IPS DF 4.7 (cell line): Measurements from ENCODE around the gene GCH1.
"Not testable (repeated sequence)": the region's sequence is repeated elsewhere in the genome, so short reads cannot be mapped to it uniquely, and the experiment has no call there.

Experiments used
- DNase-seq: peaks from one replicate; pipeline ENCODE4 v3.0.0-alpha.2; 2013; ENCODE audit warnings: low spot score; ENCODE audit errors: extremely low read depth

Gene GCH1

DNA sequence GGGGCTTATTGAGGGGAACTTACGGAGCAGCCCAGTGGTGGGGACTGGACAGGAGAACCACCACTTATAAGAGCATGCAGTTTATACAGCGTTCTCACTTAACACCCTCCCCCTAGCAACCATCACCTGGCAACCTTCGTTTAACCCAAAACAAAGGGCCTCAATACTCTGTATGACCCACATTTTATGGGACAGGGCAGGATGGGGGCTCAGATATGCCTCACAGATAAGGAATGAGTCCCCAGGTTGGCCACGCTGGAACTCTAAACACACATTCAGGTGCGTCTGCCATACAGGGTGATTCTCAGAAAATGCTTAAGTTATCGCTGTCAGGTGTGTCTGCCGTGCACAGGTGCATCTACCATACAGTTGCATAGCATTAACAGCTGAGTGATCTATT, 99.2 kb downstream of the GCH1 start:
- DNase-seq = no peak

DNA sequence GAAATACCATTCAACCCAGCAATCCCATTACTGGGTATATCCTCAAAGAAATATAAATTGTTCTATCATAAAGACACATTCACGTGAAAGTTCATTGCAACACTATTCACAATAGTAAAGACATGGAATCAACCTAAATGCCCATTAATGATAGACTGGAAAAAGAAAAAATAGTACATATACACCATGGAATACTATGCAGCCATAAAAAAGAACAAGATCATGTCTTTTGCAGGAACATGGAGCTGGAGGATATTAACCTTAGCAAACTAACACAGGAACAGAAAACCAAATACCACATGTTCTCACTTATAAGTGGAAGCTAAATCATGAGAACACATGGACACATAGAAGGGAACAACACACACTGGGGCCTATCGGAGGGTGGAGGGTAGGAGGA, 101.1 kb downstream of the GCH1 start:
- not testable (repeated sequence) for DNase-seq

DNA sequence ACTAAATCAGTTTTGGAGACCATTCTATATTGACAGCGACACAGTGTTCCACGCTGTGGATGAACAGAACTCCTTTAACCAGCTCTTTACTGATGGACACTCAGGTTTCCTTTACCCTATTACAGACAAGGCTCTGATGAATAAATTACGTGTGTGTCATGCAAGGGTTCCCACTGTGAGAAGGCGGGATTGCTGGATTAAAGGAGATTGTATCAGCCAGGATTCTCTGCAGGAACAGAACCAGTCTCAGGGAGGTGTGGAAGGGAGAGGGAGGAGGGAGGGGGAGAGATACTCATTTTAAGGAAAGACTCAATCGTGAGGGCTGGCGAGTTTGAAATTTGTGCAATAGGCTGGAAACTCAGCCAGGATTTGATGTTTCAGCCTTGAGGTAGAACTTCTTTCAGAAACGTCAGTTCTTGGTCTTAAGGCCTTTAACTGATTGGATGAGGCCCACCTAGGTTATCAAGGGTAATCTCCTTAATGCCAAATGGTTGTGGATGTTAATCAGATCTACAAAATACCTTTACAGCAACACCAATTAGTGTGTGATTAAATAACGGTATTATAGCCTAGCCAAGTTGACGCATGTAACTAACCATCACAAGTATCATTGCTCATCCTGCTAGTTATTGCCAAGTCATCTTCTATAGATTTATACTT, 104.0 kb downstream of the GCH1 start:
- DNase-seq = no peak

DNA sequence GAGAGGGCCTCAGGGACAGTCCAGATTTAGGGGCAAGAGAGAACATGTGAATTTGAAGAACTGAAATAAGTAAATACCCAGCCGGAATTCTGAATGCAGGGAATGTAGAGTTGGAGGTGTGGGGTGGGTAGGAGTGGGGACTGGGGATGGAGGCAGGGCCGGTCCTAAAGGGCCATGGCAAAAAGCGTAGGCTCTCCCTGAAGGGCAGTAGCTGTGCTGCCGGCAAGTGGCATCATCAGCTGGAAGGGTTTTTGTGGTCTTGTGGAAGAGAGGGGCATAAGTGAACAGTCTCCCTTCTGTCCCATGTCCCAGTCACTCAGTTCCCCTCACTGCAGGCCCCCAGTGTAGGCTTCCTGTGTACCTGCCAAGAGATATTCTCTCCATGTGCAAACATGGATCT, 104.6 kb downstream of the GCH1 start:
- DNase-seq = no peak

DNA sequence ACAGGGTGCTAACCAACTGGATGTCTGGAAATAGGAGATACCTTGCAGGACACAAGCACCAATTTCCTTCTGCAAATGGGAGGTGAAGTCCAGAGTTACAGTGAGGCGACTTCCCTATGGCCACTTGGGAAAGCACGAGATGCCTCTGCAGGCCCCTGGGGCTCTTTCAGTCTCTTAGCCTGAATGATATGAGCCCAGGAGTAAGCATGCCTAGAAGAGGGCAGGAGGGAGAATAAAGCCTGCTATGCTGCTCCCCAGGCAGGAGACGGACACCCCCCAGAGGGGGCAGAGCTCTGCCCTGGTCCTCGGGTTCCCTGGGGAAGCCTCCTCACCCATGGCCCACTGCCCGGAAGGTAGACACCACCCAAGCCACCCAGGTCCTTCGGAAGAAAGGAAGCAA, 105.1 kb downstream of the GCH1 start:
- no peak for DNase-seq

DNA sequence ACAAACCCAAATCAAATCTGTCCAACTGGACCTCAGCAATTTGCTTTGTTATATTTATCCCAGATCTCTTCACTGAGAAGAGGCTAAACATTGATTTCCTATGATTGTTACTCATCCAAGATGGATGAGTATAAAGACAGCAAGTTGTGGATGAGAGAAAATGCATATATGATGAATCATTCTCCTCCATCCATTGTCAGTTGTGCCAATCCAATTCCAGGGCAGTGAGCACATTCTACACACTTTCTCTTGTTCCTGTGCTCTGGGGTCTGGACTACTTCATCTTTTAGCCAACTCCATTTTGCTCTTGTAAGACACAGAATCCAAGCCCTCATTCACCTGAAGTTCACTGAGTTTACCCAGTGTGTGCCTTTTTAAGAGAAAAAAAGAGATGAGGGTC, 105.7 kb downstream of the GCH1 start:
- DNase-seq = no peak

DNA sequence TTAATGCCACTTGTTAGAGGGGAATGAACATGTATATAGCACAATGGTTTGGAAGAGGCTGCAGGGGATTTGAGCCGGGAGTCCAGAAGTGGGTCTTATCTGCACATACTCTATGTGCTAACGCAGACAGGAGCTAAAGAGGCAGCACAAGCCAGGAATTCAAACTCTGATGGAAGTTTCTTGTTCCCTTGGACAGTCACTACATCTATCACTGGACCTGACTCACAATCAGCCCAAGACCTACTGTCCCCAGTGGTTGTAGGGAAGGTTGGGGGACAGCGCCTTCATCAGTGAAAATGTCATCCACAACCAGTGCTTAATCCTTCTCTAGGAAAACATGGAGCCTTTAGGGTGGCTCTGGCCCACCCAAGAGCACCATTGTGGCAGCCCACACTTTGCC, 107.8 kb downstream of the GCH1 start:
- no peak for DNase-seq

DNA sequence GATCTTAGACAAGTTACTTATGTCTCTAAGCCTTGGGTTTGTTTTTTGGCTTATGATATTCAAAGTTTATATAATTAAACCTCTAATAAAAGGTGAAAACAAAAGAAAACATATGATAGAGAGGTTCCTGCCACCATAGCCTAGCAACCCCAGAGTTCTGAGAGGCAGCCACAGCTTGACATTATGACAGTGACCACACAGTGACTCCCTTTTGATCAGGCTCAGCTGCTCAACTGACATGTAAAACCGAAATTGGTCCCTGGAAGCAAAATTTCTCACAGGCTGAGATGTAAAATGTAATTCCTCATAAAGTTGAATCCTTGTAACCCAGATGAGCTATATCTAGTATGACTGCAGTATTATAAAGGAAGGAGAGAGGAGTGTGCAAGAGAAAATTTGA, 108.5 kb downstream of the GCH1 start:
- DNase-seq = no peak

DNA sequence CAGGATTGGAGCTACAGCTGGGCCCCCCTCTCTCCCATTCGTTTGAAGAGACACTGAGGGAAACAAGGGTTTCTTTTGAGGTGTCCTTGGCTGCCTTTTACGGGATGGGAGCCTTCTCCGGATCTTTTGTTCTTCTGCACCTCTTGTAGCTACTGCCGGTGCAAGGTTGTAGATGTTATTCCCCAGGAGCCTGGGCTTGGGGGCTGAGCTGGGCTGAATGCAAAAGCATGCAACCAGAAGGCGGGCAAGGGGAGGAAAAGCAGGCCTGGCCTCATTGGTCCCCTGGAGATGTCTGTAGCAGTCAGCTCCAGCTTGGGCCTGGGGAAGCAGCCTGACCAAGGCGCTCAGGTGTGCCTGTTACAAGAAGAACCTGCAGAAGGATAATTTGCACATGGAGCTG, 110.3 kb downstream of the GCH1 start:
- DNase-seq = no peak
